HepG2 (cell line): ENCODE measurements around the gene TAT. TPM values are rescaled to one million over a fixed set of nuclear protein-coding genes. Genes with fewer than 3 reads are reported as not detected.

Source experiments
- GATAD2A ChIP-seq: IDR thresholded peaks from 2 replicates; pipeline ENCODE4 v1.6.1; 2016
- HNF4A ChIP-seq: sonication (generic); formaldehyde crosslinking; IDR thresholded peaks from 2 replicates; pipeline ENCODE4 v1.4.0; 2020; ENCODE audit warnings: missing genetic modification reagents
- PCBP2 ChIP-seq: fragments of 200-400 bp; formaldehyde crosslinking; optimal IDR thresholded peaks from 2 replicates; pipeline ENCODE3; 2018; ENCODE audit warnings: low read length, low read depth; ENCODE audit not compliant: poor library complexity, severe bottlenecking
- SNAPC2 ChIP-seq: sonication (generic); formaldehyde crosslinking; IDR thresholded peaks from 2 replicates; pipeline ENCODE4 v1.8.1; 2022; ENCODE audit warnings: mild to moderate bottlenecking, missing genetic modification reagents
- ZBTB8A ChIP-seq: sonication (generic); formaldehyde crosslinking; IDR thresholded peaks from 2 replicates; pipeline ENCODE4 v1.4.0; 2020; ENCODE audit warnings: mild to moderate bottlenecking, low read depth, missing genetic modification reagents, borderline replicate concordance
- ZNF430 ChIP-seq: sonication (generic); formaldehyde crosslinking; IDR thresholded peaks from 2 replicates; pipeline ENCODE4 v1.9.0; 2021; ENCODE audit warnings: mild to moderate bottlenecking, missing genetic modification reagents
- ZNF724P ChIP-seq: sonication (generic); formaldehyde crosslinking; IDR thresholded peaks from 2 replicates; pipeline ENCODE4 v1.8.0; 2022; ENCODE audit warnings: missing genetic modification reagents, borderline replicate concordance
- polyA plus RNA-seq, 8 experiments: library from polyadenylated mRNA; depleted of rRNA in 3 of 8; stranded (reverse) in 7 of 8; unstranded in 1 of 8; fragments of >200 nt; fragmentation: Illumina TruSeq in 4 of 8; extraction: Trizol in 4 of 8; gene quantifications; 2 replicates each; pipeline versions ENCODE4 v1.2.1 to v1.2.3, GENCODE V29; 2011 to 2016; ENCODE audit warnings: low read depth in 4 of 8, missing spikeins in 1 of 8, mixed read lengths in 1 of 8; ENCODE audit not compliant: insufficient read depth in 1 of 8
- total RNA-seq, 5 experiments: library from RNA; depleted of rRNA; stranded (reverse); fragments of >200 nt; fragmentation: Illumina TruSeq; extraction: Trizol; gene quantifications; 2 replicates each; pipeline ENCODE4 v1.2.3, GENCODE V29; 2016; ENCODE audit warnings: low read depth in 1 of 5
- TF ChIP-seq, protein P1 (sequence below): IDR thresholded peaks from 2 replicates; pipeline ENCODE4 v1.6.1; 2016; ENCODE audit warnings: low read depth, control low read depth
- TF ChIP-seq, protein P2 (sequence below): sonication (generic); formaldehyde crosslinking; IDR thresholded peaks from 2 replicates; pipeline ENCODE4 v1.4.0; 2020; ENCODE audit warnings: missing genetic modification reagents
- TF ChIP-seq, protein P3 (sequence below): sonication (generic); formaldehyde crosslinking; IDR thresholded peaks from 2 replicates; pipeline ENCODE4 v1.5.0; 2020; ENCODE audit warnings: mild to moderate bottlenecking, missing genetic modification reagents, moderate library complexity
- TF ChIP-seq, protein P4 (sequence below): IDR thresholded peaks from 2 replicates; pipeline ENCODE4 v1.6.1; 2016; ENCODE audit warnings: mild to moderate bottlenecking
- TF ChIP-seq, protein P5 (sequence below): sonication (generic); formaldehyde crosslinking; IDR thresholded peaks from 2 replicates; pipeline ENCODE4 v1.4.0; 2020; ENCODE audit warnings: missing genetic modification reagents, low read depth, mild to moderate bottlenecking, borderline replicate concordance
- TF ChIP-seq, protein P6 (sequence below): sonication (generic); formaldehyde crosslinking; IDR thresholded peaks from 2 replicates; pipeline ENCODE4 v1.4.0; 2020; ENCODE audit warnings: missing genetic modification reagents
- TF ChIP-seq, protein P7 (sequence below): sonication (generic); formaldehyde crosslinking; IDR thresholded peaks from 2 replicates; pipeline ENCODE4 v1.4.0; 2020; ENCODE audit warnings: missing genetic modification reagents
- TF ChIP-seq, protein P8 (sequence below): sonication (generic); formaldehyde crosslinking; IDR thresholded peaks from 2 replicates; pipeline ENCODE4 v1.4.0; 2020; ENCODE audit warnings: mild to moderate bottlenecking, missing genetic modification reagents

TAT gene
- total and polyA plus RNA-seq, 2 of the 13 experiments (the other 11 are each of a cell fraction or from before 2014, with no cell fraction given), result 1.6 to 5.8 TPM

DNA sequence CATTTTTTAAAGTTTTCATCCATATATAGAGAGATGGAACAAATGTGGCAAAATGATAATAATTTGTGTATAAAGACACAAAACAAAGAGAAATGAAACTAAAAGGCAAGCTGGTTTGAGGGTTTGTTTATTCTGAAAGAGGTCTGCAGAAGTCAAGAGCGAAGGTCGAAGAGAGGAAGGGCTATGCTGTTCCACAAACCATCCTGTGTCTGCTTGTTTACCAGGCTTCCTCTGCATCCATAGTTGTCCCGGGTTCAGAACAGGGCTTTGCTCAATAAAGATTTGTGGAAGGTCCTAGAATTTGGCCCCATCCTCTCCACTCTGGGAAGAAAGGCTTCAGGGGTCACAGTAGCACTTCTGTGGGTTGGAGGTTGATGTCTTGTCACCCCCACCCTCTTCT, 46.7 kb upstream of the TAT start (continued):
- TF ChIP-seq, protein P1, sequence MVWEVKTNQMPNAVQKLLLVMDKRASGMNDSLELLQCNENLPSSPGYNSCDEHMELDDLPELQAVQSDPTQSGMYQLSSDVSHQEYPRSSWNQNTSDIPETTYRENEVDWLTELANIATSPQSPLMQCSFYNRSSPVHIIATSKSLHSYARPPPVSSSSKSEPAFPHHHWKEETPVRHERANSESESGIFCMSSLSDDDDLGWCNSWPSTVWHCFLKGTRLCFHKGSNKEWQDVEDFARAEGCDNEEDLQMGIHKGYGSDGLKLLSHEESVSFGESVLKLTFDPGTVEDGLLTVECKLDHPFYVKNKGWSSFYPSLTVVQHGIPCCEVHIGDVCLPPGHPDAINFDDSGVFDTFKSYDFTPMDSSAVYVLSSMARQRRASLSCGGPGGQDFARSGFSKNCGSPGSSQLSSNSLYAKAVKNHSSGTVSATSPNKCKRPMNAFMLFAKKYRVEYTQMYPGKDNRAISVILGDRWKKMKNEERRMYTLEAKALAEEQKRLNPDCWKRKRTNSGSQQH, result no peak
- TF ChIP-seq ZNF724P (CRISPR knock-in tag), result no peak
- peak; percentile 47; the same call in 1 of the 2 replicates for TF ChIP-seq SNAPC2 (CRISPR knock-in tag)
- TF ChIP-seq GATAD2A (CRISPR knock-in tag), result peak; percentile 44
- TF ChIP-seq PCBP2, result no peak
- TF ChIP-seq, protein P2, sequence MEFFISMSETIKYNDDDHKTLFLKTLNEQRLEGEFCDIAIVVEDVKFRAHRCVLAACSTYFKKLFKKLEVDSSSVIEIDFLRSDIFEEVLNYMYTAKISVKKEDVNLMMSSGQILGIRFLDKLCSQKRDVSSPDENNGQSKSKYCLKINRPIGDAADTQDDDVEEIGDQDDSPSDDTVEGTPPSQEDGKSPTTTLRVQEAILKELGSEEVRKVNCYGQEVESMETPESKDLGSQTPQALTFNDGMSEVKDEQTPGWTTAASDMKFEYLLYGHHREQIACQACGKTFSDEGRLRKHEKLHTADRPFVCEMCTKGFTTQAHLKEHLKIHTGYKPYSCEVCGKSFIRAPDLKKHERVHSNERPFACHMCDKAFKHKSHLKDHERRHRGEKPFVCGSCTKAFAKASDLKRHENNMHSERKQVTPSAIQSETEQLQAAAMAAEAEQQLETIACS (CRISPR knock-in tag), result no peak
- TF ChIP-seq, protein P3, sequence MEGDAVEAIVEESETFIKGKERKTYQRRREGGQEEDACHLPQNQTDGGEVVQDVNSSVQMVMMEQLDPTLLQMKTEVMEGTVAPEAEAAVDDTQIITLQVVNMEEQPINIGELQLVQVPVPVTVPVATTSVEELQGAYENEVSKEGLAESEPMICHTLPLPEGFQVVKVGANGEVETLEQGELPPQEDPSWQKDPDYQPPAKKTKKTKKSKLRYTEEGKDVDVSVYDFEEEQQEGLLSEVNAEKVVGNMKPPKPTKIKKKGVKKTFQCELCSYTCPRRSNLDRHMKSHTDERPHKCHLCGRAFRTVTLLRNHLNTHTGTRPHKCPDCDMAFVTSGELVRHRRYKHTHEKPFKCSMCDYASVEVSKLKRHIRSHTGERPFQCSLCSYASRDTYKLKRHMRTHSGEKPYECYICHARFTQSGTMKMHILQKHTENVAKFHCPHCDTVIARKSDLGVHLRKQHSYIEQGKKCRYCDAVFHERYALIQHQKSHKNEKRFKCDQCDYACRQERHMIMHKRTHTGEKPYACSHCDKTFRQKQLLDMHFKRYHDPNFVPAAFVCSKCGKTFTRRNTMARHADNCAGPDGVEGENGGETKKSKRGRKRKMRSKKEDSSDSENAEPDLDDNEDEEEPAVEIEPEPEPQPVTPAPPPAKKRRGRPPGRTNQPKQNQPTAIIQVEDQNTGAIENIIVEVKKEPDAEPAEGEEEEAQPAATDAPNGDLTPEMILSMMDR (CRISPR knock-in tag), result 0 out of 2 replicates have a peak, but pooled peaks have one; percentile 6
- TF ChIP-seq, protein P4, sequence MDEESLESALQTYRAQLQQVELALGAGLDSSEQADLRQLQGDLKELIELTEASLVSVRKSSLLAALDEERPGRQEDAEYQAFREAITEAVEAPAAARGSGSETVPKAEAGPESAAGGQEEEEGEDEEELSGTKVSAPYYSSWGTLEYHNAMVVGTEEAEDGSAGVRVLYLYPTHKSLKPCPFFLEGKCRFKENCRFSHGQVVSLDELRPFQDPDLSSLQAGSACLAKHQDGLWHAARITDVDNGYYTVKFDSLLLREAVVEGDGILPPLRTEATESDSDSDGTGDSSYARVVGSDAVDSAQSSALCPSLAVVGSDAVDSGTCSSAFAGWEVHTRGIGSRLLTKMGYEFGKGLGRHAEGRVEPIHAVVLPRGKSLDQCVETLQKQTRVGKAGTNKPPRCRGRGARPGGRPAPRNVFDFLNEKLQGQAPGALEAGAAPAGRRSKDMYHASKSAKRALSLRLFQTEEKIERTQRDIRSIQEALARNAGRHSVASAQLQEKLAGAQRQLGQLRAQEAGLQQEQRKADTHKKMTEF (CRISPR knock-in tag), result peak; percentile 65
- no peak for TF ChIP-seq ZBTB8A (CRISPR knock-in tag)
- TF ChIP-seq, protein P5, sequence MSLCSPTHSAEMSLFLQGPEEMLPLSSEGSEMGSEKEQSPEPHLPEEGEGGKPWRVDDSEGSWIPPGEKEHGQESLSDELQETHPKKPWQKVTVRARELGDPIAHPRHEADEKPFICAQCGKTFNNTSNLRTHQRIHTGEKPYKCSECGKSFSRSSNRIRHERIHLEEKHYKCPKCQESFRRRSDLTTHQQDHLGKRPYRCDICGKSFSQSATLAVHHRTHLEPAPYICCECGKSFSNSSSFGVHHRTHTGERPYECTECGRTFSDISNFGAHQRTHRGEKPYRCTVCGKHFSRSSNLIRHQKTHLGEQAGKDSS (CRISPR knock-in tag), result no peak
- peak; percentile 59; the same call in 1 of the 2 replicates for TF ChIP-seq ZNF430
- TF ChIP-seq, protein P6, sequence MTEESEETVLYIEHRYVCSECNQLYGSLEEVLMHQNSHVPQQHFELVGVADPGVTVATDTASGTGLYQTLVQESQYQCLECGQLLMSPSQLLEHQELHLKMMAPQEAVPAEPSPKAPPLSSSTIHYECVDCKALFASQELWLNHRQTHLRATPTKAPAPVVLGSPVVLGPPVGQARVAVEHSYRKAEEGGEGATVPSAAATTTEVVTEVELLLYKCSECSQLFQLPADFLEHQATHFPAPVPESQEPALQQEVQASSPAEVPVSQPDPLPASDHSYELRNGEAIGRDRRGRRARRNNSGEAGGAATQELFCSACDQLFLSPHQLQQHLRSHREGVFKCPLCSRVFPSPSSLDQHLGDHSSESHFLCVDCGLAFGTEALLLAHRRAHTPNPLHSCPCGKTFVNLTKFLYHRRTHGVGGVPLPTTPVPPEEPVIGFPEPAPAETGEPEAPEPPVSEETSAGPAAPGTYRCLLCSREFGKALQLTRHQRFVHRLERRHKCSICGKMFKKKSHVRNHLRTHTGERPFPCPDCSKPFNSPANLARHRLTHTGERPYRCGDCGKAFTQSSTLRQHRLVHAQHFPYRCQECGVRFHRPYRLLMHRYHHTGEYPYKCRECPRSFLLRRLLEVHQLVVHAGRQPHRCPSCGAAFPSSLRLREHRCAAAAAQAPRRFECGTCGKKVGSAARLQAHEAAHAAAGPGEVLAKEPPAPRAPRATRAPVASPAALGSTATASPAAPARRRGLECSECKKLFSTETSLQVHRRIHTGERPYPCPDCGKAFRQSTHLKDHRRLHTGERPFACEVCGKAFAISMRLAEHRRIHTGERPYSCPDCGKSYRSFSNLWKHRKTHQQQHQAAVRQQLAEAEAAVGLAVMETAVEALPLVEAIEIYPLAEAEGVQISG (CRISPR knock-in tag), result peak; percentile 26; the same call in 1 of the 2 replicates
- TF ChIP-seq, protein P7, sequence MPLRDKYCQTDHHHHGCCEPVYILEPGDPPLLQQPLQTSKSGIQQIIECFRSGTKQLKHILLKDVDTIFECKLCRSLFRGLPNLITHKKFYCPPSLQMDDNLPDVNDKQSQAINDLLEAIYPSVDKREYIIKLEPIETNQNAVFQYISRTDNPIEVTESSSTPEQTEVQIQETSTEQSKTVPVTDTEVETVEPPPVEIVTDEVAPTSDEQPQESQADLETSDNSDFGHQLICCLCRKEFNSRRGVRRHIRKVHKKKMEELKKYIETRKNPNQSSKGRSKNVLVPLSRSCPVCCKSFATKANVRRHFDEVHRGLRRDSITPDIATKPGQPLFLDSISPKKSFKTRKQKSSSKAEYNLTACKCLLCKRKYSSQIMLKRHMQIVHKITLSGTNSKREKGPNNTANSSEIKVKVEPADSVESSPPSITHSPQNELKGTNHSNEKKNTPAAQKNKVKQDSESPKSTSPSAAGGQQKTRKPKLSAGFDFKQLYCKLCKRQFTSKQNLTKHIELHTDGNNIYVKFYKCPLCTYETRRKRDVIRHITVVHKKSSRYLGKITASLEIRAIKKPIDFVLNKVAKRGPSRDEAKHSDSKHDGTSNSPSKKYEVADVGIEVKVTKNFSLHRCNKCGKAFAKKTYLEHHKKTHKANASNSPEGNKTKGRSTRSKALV (CRISPR knock-in tag), result no peak
- TF ChIP-seq, protein P8, sequence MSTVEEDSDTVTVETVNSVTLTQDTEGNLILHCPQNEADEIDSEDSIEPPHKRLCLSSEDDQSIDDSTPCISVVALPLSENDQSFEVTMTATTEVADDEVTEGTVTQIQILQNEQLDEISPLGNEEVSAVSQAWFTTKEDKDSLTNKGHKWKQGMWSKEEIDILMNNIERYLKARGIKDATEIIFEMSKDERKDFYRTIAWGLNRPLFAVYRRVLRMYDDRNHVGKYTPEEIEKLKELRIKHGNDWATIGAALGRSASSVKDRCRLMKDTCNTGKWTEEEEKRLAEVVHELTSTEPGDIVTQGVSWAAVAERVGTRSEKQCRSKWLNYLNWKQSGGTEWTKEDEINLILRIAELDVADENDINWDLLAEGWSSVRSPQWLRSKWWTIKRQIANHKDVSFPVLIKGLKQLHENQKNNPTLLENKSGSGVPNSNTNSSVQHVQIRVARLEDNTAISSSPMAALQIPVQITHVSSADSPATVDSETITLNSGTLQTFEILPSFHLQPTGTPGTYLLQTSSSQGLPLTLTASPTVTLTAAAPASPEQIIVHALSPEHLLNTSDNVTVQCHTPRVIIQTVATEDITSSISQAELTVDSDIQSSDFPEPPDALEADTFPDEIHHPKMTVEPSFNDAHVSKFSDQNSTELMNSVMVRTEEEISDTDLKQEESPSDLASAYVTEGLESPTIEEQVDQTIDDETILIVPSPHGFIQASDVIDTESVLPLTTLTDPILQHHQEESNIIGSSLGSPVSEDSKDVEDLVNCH (CRISPR knock-in tag), result no peak
- peak; percentile 84 for TF ChIP-seq HNF4A (CRISPR knock-in tag)
